Kidney epithelial cell (primary cell): ENCODE data around the gene PMIS2. TPM values are rescaled to one million over a fixed set of nuclear protein-coding genes. Genes with fewer than 3 reads are reported as not detected.

Experiments used
- DNase-seq: peaks from one replicate; pipeline ENCODE4 v3.0.0-alpha.2; 2010; ENCODE audit warnings: low read depth
- H3K27me3 ChIP-seq: 2 replicates; pipeline ENCODE4 v1.6.0; 2011; ENCODE audit warnings: low read length; ENCODE audit not compliant: control insufficient read depth, insufficient read depth
- H3K36me3 ChIP-seq: 2 replicates; pipeline ENCODE4 v1.5.1; 2011; ENCODE audit warnings: low read length; ENCODE audit not compliant: control insufficient read depth, insufficient read depth
- H3K4me3 ChIP-seq: 2 replicates; pipeline ENCODE4 v1.5.1; 2011; ENCODE audit warnings: low read depth, mild to moderate bottlenecking, control low read depth, low read length
- total RNA-seq: library from RNA; depleted of rRNA; stranded (reverse); fragments of >200 nt; gene quantifications from 2 replicates; pipeline ENCODE4 v1.2.3, GENCODE V29; 2015
- TF ChIP-seq, protein P1 (sequence below): IDR thresholded peaks from 2 replicates; pipeline ENCODE4 v1.5.1; 2011; ENCODE audit warnings: mild to moderate bottlenecking, moderate library complexity, low read length, control low read depth, inconsistent platforms; ENCODE audit not compliant: insufficient read depth, poor library complexity, severe bottlenecking

Gene PMIS2
- total RNA-seq, 1 donor from 2014 or later, result not detected

DNA sequence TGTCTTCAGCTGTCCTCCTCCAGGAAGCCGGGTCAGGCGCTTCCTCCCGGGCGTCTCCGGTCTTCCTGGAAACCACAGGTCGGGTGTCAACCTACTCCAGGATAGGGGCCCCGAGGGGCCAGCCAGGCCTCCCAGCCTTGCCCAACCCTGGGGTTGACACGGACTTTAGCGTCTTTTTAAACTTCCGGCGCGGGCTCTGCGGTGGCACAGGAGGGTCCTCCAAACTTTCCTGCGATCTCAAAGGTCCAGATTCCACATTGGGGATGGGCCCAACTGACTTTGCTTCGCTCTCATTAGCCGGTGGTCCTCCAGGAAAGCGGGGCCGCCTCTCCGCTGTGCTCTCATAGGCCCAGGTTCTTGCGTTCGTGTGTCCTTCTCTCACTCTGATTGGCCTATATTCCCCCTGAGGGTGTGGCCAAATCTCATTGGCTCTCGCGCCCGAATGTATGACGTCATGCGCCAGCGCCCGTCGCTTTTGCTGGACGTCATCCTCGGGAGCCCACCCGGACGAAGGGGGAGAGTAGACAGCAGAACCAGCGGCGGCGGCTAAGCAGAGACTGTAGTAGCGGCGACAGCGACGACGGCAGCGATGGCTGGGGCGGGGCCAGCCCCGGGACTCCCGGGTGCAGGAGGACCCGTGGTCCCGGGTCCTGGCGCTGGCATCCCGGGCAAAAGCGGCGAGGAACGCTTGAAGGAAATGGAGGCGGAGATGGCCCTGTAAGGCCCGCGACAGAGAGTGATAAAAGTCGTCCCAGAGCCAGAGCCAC, 42.8 kb downstream of the PMIS2 start, which contains the start of gene RBM42:
Gene RBM42 (plus strand): TSS at position 472 of the 767 bp plus-strand sequence. CDS start 118 bp downstream, at position 590.
- H3K27me3 ChIP-seq, result no peaks in the 10 kb centered on the region
- DNase-seq, result peak; percentile 96
- H3K4me3 ChIP-seq, result peak within 1 kb of the TSS; percentile 100
- TF ChIP-seq, protein P1, sequence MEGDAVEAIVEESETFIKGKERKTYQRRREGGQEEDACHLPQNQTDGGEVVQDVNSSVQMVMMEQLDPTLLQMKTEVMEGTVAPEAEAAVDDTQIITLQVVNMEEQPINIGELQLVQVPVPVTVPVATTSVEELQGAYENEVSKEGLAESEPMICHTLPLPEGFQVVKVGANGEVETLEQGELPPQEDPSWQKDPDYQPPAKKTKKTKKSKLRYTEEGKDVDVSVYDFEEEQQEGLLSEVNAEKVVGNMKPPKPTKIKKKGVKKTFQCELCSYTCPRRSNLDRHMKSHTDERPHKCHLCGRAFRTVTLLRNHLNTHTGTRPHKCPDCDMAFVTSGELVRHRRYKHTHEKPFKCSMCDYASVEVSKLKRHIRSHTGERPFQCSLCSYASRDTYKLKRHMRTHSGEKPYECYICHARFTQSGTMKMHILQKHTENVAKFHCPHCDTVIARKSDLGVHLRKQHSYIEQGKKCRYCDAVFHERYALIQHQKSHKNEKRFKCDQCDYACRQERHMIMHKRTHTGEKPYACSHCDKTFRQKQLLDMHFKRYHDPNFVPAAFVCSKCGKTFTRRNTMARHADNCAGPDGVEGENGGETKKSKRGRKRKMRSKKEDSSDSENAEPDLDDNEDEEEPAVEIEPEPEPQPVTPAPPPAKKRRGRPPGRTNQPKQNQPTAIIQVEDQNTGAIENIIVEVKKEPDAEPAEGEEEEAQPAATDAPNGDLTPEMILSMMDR, result no peak
- H3K36me3 ChIP-seq, result peaks cover 3% of the 10 kb centered on the region

DNA sequence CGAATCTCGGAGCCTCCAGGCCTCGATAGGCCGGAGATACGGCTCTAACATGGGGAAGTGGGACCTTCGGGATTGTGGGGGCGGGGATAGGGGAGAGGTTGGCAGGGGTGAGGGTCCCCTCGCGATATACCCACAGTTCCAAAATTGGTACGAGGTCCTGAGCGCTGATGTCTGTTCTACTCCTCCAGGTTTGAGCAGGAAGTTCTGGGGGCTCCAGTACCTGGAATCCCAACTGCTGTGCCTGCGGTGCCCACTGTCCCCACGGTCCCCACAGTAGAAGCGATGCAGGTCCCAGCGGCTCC, 43.3 kb downstream of the PMIS2 start:
- peaks cover 3% of the 10 kb centered on the region for H3K36me3 ChIP-seq
- no peaks in the 10 kb centered on the region for H3K27me3 ChIP-seq
- TF ChIP-seq, protein P1, result no peak
- no peak for DNase-seq
- H3K4me3 ChIP-seq, result peak overlapping the region; percentile 100

DNA sequence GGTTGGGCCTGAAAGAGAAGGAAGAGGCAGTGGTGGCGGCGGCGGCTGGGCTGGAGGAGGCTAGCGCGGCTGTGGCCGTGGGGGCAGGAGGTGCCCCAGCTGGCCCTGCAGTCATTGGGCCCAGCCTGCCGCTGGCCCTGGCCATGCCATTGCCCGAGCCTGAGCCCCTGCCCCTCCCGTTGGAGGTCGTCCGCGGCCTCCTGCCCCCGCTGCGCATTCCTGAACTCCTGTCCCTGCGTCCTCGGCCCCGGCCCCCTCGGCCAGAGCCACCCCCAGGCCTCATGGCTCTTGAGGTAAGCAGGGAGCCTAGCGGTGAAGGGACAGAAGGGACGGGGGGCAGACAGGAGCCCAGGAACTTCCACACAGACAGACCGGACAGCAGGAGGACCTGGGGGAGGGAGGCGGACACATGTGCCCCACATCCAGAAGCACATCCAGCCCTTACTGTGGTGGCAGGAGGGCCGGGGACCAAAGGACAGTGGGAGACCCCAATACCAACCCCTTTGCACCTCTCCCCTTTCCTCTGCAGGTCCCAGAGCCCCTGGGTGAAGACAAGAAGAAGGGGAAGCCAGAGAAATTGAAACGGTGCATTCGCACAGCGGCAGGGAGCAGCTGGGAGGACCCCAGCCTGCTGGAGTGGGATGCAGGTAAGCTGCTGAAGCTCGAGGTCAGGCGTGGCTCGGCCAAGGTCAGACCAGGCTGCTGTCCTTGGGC, 47.9 kb downstream of the PMIS2 start:
- no peak for DNase-seq
- Histone ChIP-seq H3K36me3 (peaks cover 8% of the 10 kb centered on the region), H3K27me3 (no peaks in the 10 kb centered on the region), H3K4me3 (no peak overlapping the region)
- TF ChIP-seq, protein P1, result no peak

DNA sequence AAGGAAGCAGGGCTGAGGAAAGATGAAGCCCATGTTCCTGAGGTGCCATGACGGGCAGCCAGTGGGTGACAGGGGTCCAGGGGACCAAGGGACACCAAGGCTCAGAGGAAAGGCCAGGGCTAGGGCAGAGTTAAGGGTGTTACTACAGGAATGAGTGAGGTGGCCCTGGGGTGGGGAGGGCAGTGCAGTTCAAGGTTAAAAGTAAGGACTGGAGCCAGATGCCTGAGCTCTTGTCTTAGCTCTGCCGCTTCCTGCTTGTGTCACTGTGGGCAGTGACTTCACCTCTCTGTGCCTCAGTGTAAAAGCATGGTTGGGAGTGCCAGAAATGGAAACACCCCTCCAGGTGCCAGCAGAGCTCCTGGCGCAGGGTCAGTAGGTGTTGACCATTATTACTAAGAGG, 50.7 kb downstream of the PMIS2 start:
- TF ChIP-seq, protein P1, result no peak
- Histone ChIP-seq H3K27me3 (no peaks in the 10 kb centered on the region), H3K36me3 (peaks cover 6% of the 10 kb centered on the region), H3K4me3 (no peak overlapping the region)
- DNase-seq, result no peak

Other genes starting within 250 kb of the PMIS2 start
- 0.04 TPM in 1 of 2 replicates, not detected in the other for gene FFAR1, start 238.3 kb upstream of the PMIS2 start, total RNA-seq
- gene FFAR3, start 227.7 kb upstream of the PMIS2 start, total RNA-seq, result not detected in 2 replicates
- gene GPR42, start 215.1 kb upstream of the PMIS2 start, total RNA-seq, result not detected in 2 replicates
- not detected in 2 replicates for gene FFAR2, start 137.9 kb upstream of the PMIS2 start, total RNA-seq
- gene KRTDAP, start 95.7 kb upstream of the PMIS2 start, total RNA-seq, result not detected in 2 replicates
- 219 and 266 TPM in 2 replicates for gene DMKN, start 72.5 kb upstream of the PMIS2 start, total RNA-seq
- gene SBSN, start 57.9 kb upstream of the PMIS2 start, total RNA-seq, result not detected in 2 replicates
- gene GAPDHS, start 52.7 kb upstream of the PMIS2 start, total RNA-seq, result not detected in 2 replicates
- gene TMEM147, start 40.5 kb upstream of the PMIS2 start, total RNA-seq, result 160 and 166 TPM in 2 replicates
- gene ATP4A, start 22.5 kb upstream of the PMIS2 start, total RNA-seq, result not detected in 2 replicates
- 12.3 and 14.1 TPM in 2 replicates for gene HAUS5, start 26.6 kb downstream of the PMIS2 start, total RNA-seq
- gene RBM42, start 42.9 kb downstream of the PMIS2 start, total RNA-seq, result 115 and 121 TPM in 2 replicates
- not detected in 2 replicates for gene ETV2, start 55.6 kb downstream of the PMIS2 start, total RNA-seq
- 347 and 569 TPM in 2 replicates for gene COX6B1, start 62.1 kb downstream of the PMIS2 start, total RNA-seq
- gene UPK1A, start 80.3 kb downstream of the PMIS2 start, total RNA-seq, result not detected in 2 replicates
- gene ZBTB32, start 118.4 kb downstream of the PMIS2 start, total RNA-seq, result not detected in 2 replicates
- 18.4 and 31.8 TPM in 2 replicates for gene KMT2B, start 131.8 kb downstream of the PMIS2 start, total RNA-seq
- 1.9 and 8.8 TPM in 2 replicates for gene IGFLR1, start 156.3 kb downstream of the PMIS2 start, total RNA-seq
- 15.5 and 17.6 TPM in 2 replicates for gene U2AF1L4, start 159.2 kb downstream of the PMIS2 start, total RNA-seq
- 46.8 and 59.7 TPM in 2 replicates for gene PSENEN, start 159.5 kb downstream of the PMIS2 start, total RNA-seq
- 15.1 and 22.0 TPM in 2 replicates for gene LIN37, start 162.4 kb downstream of the PMIS2 start, total RNA-seq
- gene HSPB6, start 170.9 kb downstream of the PMIS2 start, total RNA-seq, result 0.17 and 0.82 TPM in 2 replicates
- 6.1 and 13.0 TPM in 2 replicates for gene PROSER3, start 172.0 kb downstream of the PMIS2 start, total RNA-seq
- gene ARHGAP33, start 189.4 kb downstream of the PMIS2 start, total RNA-seq, result 2.8 and 3.5 TPM in 2 replicates
- not detected in 2 replicates for gene PRODH2, start 226.7 kb downstream of the PMIS2 start, total RNA-seq